Lower leg skin (tissue), 3 donors: ENCODE results near the gene NCKAP5.

Experiments used
- POLR2A ChIP-seq, 2 donors: fragments of 450-650 bp; IDR thresholded peaks; one replicate each; pipeline ENCODE4 v1.6.1; 2016 to 2017; ENCODE audit warnings: antibody characterized with exemption in 2 of 2, mild to moderate bottlenecking in 1 of 2, moderate library complexity in 1 of 2
- TF ChIP-seq, protein P1 (sequence below), 3 donors: fragments of 450-650 bp; IDR thresholded peaks; one replicate each; pipeline ENCODE4 v1.5.1; 2016; ENCODE audit warnings: antibody characterized with exemption in 3 of 3, mild to moderate bottlenecking in 3 of 3, moderate library complexity in 2 of 3

DNA sequence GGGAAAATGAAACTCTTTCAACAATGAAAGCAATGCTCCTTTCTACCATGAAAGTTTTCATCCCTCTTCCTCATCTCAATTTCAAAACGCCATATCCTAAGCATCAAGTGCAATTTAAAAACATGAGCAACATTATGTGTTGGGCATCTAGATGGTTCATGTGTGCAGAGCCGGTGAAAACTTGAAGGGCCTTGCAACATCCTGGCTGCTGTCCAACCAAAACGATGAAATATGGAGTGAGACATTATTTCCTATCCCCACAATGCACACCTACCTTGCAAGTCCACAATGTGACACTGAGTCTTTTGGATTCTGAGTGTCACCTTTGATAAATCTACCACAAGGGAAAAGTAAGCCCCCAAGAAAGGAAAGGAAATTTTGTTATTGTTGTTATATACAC lies 110.0 kb downstream of the NCKAP5 start:
- TF ChIP-seq, protein P1, sequence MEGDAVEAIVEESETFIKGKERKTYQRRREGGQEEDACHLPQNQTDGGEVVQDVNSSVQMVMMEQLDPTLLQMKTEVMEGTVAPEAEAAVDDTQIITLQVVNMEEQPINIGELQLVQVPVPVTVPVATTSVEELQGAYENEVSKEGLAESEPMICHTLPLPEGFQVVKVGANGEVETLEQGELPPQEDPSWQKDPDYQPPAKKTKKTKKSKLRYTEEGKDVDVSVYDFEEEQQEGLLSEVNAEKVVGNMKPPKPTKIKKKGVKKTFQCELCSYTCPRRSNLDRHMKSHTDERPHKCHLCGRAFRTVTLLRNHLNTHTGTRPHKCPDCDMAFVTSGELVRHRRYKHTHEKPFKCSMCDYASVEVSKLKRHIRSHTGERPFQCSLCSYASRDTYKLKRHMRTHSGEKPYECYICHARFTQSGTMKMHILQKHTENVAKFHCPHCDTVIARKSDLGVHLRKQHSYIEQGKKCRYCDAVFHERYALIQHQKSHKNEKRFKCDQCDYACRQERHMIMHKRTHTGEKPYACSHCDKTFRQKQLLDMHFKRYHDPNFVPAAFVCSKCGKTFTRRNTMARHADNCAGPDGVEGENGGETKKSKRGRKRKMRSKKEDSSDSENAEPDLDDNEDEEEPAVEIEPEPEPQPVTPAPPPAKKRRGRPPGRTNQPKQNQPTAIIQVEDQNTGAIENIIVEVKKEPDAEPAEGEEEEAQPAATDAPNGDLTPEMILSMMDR (IDR thresholded peaks at IDR 0.05): no peak
- TF ChIP-seq POLR2A (IDR thresholded peaks at IDR 0.05): no peak
